GM18517 (cell line): ENCODE data around the gene HOXA10.

Source experiments
- ATAC-seq: cut with Tn5 transposase; IDR thresholded peaks from one replicate; pipeline ENCODE4 v1.9.1; 2021; ENCODE audit warnings: mild to moderate bottlenecking, moderate library complexity; ENCODE audit not compliant: unreplicated experiment

The HOXA10 gene

DNA sequence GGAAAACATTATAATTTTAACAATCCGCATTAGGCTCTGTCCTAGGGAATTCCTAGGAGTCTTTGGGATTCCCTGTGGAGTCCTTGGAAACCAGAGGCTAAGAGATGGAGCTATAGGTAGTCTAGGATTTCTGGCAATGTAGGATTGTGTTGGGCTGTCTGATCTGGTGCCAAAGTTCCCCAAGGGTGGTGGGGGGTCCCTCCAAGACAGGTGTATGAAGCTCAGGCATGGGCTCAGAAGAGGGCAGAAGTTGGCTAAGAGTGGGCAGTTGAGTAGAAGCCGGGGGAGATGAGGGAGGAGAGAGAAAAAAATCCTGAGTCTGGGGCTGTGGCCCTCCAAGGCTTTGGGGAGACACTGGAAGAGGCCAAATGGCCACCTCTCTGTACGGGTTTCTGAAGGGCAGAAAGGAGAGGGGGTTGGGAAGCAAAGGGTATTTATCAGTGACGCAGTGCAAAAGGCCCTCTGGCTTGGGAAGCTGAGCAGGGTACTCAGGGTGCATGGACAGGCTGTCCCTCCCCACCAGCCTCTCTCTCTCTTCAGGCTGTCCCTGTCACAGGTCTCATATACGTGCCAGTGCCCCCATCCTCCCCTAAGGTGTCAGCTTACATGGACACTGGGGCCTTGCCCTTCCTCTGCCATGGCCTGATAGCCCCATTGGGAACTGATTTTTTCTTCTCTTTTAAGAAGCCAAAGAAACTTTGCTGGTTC is 27.5 kb downstream of the HOXA10 start:
- ATAC-seq = no peak

DNA sequence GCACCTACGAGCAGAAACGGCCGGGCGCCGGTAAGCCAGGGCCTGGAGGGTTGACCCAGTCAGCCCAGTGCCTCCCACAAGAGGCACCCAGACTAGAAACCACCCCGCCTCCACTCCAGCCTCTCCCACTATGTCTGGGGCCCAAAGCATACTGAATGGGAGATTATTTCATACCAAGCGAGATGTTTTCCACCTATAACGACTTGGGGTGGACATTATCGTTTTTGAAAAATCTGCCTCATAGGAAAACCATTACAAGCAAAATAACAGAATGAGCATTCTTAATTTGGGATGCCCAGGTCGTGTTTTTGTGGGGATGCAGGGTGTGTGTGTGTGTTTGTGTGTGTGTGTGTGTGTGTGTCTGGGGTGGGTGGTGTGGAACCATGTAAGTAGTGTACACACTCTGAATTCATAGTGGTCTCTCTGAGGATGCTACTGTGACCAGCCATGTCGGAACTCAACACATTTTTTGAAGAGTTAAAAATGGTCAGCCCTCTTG is 28.2 kb downstream of the HOXA10 start:
- no peak for ATAC-seq

DNA sequence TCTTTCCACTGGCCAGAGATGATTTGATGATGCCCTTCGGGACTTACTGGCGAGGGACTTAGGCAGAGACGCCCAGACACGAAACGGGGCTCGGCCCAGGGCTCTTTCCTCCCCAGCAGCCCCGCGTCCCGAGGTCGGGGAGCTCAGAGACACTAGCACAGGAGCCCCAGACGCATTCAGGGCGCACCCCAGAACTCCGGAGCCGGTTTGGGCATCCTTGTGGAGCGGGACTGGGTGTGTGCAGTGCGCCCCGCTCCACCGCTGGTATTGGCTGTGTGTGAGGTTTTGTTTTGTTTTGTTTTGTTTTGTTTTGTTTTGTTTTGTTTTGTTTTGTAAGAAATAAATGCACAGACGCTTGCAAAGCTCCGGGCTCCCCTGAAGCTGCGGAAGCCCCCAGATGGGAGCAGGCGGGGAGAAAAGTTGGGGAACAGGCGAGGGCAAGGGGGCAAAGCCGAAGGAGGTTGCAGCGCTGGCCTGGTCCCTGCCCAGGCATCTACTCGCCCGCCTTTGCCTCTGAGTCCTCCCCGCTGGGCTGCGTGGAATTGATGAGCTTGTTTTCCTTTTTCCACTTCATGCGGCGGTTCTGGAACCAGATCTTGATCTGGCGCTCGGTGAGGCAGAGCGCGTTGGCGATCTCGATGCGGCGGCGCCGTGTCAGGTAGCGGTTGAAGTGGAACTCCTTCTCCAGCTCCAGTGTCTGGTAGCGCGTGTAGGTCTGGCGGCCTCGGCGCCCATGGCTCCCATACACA is 28.8 kb downstream of the HOXA10 start:
- ATAC-seq = no peak

DNA sequence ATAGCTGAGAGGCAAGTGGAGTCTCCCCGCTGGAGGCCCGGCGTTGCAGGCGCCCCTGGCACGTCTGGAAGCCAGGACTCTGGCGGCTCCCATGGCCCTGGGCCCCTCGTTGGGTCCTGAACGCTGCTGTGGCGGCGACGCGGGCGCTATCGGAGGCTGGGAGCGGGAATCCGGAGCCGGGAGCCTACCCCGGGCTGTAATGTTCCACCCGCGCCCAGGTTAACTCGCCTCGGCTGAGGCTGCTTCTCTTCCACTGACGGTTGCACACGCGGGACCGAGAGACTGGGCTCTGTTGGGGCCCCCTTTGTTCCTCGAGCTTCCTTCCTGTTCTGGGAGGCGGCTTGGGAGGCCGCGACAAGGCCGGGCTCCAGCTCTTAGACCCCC is 29.3 kb downstream of the HOXA10 start:
- no peak for ATAC-seq

DNA sequence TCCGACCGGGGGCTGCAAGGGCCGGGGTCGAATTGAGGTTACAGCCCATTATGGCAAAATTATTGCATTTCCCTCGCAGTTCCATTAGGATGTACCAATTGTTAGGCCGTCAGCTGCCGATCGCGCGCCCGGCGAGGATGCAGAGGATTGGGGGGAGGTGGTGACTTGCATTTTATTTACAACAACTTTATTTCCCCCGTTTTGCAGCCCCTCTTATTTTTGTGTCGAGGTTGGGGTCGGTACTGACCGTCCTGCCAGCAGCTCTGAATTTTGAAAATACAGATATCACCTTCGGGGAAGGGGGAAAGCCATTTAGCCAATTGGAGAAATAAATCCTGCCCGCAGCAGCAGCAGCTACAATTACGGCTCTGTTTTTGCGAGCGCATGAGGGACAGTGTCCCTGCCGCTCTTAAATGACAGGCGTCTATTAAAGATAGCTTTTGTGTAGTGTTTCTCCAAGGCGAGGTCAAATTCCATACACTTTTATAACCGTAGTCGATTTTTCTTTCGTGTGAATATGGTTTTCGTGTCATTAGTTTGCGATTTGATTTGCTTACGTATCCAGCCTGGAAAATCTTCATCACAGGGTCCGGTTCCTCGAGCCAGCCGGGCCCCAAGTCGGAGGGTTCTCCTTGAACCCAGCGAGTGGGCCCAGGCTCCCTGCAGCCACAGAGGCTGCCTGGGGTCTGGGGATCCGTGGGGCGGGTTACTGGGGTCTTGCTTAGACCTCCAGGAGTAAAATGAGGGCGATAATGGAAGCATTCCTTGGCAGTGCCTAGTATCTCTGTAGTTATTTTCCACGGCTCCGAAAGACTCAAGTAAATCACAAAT is 30.0 kb downstream of the HOXA10 start:
- ATAC-seq = no peak

DNA sequence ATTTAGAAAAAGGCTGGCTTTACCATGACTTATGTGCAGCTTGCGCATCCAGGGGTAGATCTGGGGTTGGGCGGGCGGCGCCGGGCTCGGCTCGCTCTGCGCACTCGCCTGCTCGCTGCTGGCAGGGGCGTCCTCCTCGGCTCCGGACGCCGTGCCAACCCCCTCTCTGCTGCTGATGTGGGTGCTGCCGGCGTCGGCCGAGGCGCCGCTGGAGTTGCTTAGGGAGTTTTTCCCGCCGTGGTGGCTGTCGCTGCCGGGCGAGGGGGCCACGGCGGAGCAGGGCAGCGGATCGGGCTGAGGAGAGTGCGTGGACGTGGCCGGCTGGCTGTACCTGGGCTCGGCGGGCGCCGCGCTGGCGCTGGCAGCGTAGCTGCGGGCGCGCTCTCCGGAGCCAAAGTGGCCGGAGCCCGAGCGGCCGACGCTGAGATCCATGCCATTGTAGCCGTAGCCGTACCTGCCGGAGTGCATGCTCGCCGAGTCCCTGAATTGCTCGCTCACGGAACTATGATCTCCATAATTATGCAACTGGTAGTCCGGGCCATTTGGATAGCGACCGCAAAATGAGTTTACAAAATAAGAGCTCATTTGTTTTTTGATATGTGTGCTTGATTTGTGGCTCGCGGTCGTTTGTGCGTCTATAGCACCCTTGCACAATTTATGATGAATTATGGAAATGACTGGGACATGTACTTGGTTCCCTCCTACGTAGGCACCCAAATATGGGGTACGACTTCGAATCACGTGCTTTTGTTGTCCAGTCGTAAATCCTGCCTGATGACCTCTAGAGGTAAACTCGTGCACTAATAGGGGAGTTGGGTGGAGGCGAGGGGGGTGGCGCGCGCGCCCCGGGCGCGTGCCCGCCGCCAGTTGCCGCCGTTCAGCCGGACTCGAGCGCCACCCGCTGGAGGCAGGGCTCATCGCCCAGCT is 30.8 kb downstream of the HOXA10 start, which contains the start of gene HOXA5:
HOXA5 (minus strand) TSS at position 659 of the 927 bp plus-strand sequence; CDS start at position 585, 74 bp downstream.
- peak; percentile 72 for ATAC-seq

DNA sequence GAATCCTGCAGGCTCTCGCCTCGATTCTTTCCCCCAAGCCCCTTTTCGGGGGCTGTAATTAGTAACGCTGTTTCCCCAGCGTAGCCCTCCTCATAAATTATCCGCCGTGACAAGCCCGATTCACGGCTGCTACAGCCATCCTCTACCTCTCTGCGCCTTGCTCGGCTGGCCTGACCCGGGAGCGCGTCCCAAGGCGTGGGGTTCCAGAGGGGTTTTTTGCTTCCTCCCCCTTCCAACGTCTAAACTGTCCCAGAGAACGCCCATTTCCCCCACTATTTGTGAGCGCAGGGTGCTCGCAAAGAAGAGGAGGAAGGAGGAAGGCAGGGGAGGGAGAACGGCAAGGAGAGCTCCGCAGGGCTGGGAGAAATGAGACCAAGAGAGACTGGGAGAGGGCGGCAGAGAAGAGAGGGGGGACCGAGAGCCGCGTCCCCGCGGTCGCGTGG is 31.5 kb downstream of the HOXA10 start:
- no peak for ATAC-seq

DNA sequence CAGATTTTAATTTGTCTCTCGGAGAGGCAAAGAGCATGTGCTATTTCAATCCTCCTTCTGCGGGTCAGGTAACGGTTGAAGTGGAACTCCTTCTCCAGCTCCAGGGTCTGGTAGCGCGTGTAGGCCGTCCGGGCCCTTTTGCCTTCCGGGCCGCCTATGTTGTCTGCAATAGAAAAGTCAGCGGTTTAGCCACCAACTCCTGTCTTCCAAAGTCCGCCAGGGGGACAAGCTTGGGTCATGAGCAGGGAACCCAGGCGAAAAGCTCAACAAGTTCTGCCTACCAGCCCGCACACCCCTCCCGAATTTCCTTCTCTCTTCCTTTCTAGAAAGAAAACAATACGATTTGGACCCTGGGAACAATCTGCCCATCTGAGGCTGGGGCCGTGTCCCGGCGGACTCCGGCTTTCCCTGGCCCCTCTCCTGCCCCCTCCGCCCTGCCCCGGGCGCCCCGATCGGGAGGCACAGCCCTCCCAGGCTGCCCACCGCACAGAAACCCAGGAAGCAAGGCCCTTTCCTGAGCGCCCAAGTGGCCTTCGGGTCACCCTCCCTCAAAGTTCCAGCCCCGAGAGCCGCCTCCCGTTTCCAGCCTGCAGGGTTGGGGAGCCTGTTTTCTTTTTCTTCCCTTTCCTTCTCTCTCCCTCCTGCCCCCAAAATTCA is 32.1 kb downstream of the HOXA10 start:
- no peak for ATAC-seq

DNA sequence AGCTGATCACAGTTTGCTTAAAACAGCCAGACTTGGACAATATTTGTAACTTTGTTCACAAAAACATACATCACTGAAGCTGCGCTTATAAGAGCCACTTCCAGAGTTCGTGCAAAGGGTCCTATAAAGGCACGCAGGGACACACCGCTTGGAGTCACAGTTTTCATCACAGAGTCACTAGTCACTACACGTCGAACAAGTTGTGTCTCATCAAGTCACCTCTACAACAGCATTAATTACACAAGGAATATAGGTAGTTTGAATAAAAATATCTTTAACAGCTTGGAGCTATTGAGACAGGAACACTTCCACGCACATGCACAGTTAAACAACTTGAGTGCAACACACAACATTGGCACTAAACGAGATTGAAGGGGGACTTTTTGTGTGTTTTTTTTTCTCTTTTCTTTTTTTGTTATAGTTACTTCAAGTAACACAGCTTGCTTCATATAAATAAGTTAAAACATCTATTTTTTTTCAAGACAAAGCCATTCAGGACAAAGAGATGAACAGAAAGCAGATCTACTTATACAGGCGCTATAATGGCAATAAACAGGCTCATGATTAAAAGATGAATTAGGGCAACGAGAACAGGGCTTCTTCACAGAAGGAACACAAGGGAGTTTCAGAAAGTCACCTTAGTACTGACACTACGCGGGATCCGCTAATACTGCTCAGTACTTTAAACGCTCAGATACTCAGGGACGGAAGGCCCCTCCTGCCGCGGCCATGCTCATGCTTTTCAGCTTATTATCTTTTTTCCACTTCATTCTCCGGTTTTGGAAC is 32.8 kb downstream of the HOXA10 start:
- no peak for ATAC-seq

DNA sequence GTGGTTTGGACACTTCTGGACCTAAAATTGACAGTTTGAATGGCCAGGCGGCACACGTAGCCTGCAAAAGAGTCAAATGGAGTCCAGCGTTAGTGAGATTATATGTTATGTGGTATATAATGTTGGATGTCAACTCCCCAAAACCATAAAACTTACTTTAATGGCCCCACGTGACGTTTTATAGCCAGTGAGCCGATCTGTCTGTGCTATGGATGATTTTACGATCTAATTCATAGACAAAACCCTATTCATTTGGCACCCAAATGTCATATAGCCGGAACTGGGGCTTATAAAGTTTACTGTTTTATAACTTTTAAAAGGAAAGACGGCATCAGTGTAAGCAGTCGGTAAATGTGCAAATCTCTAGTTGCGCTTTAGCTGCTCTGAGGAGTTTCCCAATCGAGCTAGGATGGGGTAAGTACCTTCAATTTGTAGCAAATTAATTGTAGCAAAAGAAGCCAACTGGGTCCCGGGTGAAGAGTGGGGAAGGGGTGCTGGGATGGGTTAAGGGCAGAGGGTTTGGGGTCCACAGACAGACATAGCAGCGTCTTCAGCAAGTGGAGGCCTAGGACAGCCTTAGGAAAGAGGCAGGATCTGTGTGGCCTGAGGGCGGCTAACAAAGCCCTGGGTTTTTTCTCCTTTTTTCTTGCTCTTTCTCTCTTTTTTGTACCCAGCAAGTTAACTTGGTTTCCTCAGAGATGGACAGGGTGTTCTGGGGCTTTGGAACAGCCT is 33.8 kb downstream of the HOXA10 start:
- ATAC-seq = no peak

DNA sequence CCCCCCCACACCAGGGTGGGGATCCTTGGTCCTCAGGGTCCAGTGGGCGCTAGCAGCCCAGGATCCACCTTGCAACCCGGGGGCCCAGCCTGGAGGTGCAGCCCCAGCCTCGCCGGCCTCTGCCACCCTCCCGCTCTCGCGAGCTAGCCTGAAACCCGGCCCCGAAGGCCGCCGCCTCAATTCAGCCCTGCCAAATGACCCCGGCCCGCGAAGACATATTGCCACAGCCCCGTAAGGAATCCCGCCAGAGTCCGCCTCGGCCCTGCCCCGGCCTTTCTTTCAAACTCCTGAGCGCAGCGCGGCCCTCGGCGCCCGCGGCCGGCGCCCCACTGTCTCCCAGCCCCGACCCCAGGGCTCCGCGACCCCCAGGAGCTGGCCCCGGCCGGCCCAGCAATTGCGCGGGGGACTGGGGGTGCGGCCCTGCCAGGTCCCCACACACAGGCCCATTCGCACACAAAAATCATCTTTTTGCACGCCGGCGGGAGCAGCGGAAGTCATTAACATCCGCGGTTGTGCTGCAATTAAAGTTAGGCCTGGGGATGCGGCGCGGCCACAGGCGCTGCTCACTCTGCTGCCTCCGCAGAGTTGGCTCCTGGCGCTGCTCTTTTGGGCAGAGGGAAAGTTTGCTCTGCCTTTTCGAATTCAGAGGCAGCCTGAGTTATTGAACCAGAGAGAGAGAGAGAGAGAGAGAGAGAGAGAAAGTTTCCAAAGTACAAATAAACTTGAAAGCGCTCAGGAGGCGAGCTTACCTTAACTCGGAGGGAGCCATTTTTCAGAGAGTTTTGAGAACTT is 34.6 kb downstream of the HOXA10 start:
- no peak for ATAC-seq

DNA sequence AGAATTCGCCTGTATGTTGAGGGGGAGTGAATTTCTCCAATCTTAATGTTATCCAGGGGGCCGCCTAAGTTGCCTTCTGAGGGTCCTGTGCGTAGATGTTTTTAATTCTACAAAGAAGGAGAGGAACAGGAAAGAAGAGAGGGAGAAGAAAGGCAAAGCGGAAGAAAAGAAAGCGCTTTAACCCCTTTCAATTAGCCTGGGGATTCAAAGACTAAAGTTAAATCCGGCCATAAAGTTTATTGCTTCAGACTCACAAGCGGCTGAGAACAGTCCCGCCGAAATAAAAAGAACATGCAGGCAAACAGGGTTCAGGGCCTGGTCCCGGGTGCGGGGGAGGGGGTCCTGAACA is 35.2 kb downstream of the HOXA10 start:
- ATAC-seq = no peak

DNA sequence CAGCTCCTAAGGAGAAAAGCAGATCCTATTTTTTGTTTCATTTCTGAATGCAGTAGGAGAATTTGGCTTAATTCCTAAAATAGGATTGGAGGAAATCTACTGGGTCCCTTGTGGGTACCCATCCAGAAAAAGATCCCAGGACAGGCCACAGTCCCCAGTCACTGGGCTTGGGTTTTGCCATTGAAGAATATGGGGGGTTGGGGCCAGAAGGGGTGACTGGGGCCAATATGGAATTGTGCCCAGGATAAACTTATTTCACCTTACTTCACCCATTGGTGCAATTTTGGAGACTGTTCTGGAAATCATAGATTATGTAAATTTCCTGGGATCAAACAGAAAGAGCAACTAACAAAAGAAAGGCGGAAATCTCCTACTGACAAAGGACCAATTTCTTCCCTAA is 35.6 kb downstream of the HOXA10 start:
- no peak for ATAC-seq

DNA sequence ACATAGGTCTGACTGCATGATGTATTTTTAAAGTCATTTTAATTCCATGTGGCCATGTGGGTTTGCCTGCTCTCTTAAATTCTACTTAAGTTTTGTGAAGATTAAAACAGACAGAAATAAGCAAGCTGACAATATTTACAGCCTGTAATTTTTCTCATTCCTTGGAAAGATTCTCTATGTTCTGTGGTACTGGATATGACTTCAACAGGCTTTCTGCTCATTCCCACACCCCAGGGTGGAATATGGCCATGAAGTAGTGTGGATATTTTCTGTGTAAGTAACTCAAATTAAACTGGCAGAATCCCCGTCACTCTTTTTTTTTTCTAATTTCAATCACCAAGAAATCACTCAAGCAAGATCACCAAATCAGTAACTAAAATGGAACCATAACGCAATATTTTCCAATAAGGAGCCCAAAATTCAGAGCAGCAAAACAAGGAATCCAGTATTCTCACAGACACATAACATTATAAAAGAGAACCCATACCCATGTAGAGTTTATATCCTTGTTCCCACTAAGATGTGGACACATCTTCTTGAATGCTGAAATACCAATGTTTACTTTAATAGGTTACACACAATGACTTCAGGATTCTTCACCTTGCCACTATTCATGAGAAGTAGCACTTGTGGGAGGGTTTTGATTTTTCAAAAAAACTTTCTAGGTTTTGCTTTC is 36.3 kb downstream of the HOXA10 start:
- ATAC-seq = no peak

DNA sequence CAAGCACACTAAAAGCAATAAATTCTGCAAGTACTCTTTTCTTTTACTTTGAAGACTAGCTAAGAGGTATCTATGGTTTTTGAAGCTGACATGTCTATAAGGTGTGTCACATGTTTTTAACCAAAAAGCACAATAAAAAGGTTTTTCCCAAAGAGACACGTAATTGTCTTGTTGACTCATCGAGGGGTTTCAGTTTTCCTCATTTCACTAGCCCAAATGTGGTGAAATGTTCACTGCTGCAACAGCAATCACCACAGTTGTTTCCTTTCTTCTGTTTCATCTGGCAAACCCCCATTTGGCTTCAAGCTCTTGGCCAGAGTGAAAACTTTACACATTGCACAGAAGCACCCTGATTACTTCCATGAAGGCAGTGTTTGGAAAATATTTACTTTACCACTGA is 39.7 kb downstream of the HOXA10 start:
- ATAC-seq = no peak

DNA sequence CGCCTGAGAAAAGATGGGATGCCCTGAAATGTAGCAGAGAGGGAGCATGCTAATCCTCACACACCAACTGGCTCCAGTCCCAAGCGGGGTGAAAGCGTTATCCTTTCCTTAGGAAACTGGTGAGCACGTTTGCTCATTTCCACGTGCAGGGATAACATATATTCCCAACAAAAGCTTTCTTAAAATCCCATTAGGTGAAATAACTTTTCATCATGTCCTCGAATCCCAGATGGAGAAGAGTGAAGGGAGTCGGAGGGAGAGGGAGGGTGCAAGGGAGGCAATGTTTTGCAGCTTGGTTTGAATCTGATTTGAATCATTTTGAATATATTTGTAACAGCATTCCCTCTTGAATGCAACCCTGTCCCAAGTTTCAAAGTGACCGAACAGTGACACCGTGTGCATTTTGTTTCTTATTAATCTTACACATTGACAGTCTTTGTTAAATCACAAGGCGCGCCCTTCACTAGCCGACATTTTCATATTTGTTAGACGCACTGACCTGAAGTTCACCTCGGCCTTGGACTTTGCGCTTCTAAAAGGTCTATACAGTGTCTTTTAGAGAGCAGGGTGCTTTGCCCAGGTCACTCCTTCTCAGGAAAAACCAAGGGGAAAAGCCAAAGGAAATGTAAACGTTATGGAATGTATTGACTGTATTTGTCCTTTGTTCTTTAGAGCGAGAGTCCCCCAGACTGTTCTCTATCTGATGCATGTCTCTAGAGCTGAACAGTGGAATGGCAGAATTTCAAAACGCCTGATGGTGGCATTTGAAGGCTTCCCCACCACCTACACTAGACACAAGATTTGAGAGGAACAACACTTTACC is 40.5 kb downstream of the HOXA10 start:
- no peak for ATAC-seq
